Measurements from ENCODE around the gene COMT. TPM values are rescaled to one million over a fixed set of nuclear protein-coding genes. Genes with fewer than 3 reads are reported as not detected.

Gene COMT
- total and polyA plus RNA-seq, 2 of the 4 experiments (the other 2 are of a cell fraction): 202 to 347 TPM

DNA sequence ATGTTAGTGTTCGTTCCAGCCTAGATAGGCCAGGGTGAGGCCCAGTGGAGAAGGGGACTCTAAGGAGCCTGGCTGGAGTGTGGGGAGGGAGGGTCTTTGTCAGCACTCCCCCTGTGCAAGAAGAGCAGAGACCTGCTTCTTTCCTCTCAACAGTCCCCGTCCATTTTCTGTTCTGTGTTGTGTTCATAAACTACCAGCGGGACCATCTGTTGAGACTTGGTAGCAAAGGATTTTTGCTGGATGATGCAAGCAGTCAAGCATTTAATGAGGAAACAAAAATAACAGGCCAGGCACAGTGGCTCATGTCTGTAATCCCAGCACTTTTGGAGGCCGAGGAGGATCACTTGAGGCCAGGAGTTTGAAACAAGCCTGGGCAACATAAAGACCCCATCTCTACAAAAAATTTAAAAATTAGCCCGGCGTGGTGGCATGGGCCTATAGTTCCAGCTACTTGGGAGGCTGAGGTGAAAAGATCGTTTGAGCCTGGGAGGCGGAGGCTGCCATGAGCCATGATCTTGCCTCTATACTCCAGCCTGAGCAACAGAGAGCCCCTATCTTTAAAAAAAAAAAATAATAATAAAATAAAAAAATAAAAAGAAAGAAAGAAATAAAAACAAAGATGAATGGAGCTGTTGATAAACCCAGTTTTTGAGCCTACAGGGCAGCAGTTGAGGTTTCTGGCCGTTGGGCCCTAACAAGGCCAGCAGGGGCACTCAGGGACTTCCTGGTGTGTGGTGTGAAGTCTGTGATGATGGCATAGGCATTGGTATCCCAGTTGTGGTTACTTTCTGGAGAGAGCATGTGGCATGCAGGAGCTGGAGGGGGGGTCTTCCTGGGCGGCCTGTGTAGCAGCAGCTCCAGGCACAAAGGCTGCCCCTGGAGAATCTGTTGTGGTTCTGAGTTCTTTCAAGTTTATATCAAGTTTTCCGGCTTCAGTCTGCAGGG, 1.8 kb downstream of the COMT start (continued):
- peak; percentile 1; the same call in 1 of the 2 replicates for TF ChIP-seq BHLHE40 (IDR thresholded peaks at IDR 0.05; ENCODE audit: low read depth, low read length)
- TF ChIP-seq SMC3 (IDR thresholded peaks at IDR 0.05; ENCODE audit: low read depth, low read length): no peak
- no peak for TF ChIP-seq RFX5 (IDR thresholded peaks at IDR 0.05; ENCODE audit: low read depth, low read length)
- TF ChIP-seq CEBPB (IDR thresholded peaks at IDR 0.05; ENCODE audit: low read depth, low read length): peak; percentile 92
